Activated CD4-positive, alpha-beta T cell treated with anti-CD3 and anti-CD28 coated beads, Interleukin-2, amount 10 ng/mL, durations not matched to agents 24 days and 14 days (primary cell): Measurements from ENCODE around the gene CCNJL. TPM values are rescaled to one million over a fixed set of nuclear protein-coding genes. Genes with fewer than 3 reads are reported as not detected.

ENCODE experiments used
- DNase-seq: peaks from one replicate; pipeline ENCODE4 v3.0.0; 2022
- H3K27ac Mint-ChIP-seq: one replicate; pipeline ENCODE4 v1.8.0; 2022; ENCODE audit warnings: mild to moderate bottlenecking, mixed read lengths
- H3K27me3 Mint-ChIP-seq: one replicate; pipeline ENCODE4 v1.8.0; 2022; ENCODE audit warnings: mixed read lengths
- H3K36me3 Mint-ChIP-seq: one replicate; pipeline ENCODE4 v1.8.0; 2022; ENCODE audit warnings: low read depth, mild to moderate bottlenecking, mixed read lengths
- H3K4me1 Mint-ChIP-seq: one replicate; pipeline ENCODE4 v1.8.0; 2021; ENCODE audit warnings: mixed read lengths
- H3K4me3 Mint-ChIP-seq: one replicate; pipeline ENCODE4 v1.8.0; 2022; ENCODE audit warnings: mild to moderate bottlenecking, moderate library complexity, mixed read lengths
- H3K9me3 Mint-ChIP-seq: one replicate; pipeline ENCODE4 v1.8.0; 2021; ENCODE audit warnings: mixed read lengths
- intact Hi-C: fragments of 100-400 bp; cut with micrococcal nuclease; formaldehyde crosslinking; loops from one replicate; pipeline ENCODE4 v1.15.1; 2023
- total RNA-seq: library from RNA; stranded (reverse); gene quantifications from 2 replicates; pipeline ENCODE4 v1.2.3, GENCODE V29; 2022

The CCNJL gene
- total RNA-seq, 1 donor from 2014 or later = not detected

DNA sequence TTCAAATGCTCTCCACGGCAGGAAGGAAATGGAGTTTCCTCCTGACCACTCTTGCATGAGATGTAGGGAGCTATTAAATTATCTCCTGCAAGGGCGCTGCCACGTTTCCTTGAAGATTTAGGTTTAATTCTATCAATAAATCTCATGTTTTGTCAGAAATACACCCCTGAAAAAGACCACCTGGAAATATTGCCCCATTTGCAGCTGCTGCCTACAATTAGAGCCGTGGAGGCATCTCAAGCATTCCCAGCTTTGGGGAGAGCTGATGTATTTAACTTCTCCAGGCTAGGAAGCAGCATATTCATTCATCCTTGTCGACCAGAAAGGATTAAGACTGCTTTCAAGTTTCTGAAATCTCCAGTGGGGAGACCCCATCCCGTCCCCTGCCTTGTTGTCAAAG, 40.5 kb downstream of the CCNJL start:
- peaks cover 2% of the 10 kb centered on the region for H3K4me1 Mint-ChIP-seq
- no peak for DNase-seq
- no peaks in the 10 kb centered on the region for H3K27me3 Mint-ChIP-seq
- no peak overlapping the region for H3K4me3 Mint-ChIP-seq
- no peaks in the 10 kb centered on the region for H3K36me3 Mint-ChIP-seq
- no peaks in the 10 kb centered on the region for H3K9me3 Mint-ChIP-seq
- H3K27ac Mint-ChIP-seq = no peak overlapping the region
- intact Hi-C loops = no loop called here

DNA sequence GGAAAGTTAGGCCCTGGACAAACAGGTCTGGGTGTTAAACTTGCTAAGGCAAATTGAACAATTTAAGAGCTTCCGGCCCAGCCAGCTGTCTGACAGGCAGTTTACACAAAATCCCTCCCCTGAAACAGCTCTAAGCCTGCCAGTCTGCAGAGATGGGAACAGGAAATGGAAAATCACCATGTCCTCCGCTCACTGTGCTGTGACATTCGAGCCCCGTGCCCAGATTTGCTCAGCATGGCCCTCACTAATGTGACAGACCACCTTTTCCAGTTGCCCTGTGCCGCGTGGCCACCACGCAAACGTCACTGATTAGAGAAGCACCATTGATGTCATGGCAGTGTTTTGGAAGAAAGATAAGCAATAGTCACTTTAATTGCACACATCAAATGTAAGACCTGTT, 41.0 kb downstream of the CCNJL start:
- no peak overlapping the region for H3K4me3 Mint-ChIP-seq
- peaks cover 2% of the 10 kb centered on the region for H3K4me1 Mint-ChIP-seq
- intact Hi-C loops = no loop called here
- H3K9me3 Mint-ChIP-seq = no peaks in the 10 kb centered on the region
- no peak for DNase-seq
- H3K36me3 Mint-ChIP-seq = no peaks in the 10 kb centered on the region
- H3K27me3 Mint-ChIP-seq = no peaks in the 10 kb centered on the region
- no peak overlapping the region for H3K27ac Mint-ChIP-seq

DNA sequence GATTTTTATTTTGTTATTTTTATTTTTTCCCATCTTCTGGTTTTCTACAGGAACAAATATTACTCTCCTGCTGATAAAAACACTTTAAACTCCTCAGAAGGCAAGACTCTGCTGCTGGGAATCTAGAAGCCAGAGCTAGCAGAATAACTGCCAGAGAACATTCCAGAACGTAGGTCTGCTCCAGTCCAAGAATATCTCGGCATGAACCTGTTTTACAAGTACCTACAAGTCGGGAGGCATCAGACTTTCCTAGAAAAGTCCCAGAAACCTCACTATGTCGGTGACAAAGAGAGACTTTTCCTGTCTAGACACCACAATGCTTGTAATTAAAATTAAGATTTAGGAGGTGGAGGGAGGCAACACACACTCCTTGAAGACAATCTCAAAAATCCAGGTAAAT, 41.7 kb downstream of the CCNJL start:
- Mint-ChIP-seq H3K27ac (no peak overlapping the region), H3K4me1 (peaks cover 2% of the 10 kb centered on the region), H3K4me3 (no peak overlapping the region), H3K36me3 (no peaks in the 10 kb centered on the region), H3K9me3 (no peaks in the 10 kb centered on the region), H3K27me3 (no peaks in the 10 kb centered on the region)
- no peak for DNase-seq
- intact Hi-C loops = no loop called here

DNA sequence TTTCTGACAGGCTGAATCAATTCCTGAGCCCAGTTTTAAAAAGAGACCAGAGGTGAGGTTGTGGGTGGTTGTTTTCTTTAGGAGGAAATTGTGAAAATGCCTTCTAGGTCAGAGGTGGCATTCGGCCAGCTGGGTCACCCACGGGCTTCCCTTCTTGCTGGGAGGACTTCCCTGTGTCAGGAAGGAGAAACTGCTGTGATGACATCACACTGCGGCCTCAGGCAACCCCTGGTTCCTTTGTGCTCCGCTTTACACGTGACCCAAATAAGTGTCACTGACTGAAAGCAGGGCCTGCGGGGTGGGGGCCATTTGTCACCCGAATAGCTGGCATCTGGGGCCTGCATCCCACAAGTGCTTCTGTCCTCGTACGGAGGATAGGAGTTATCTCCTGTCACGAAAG, 43.3 kb downstream of the CCNJL start:
- Mint-ChIP-seq H3K4me1 (peaks cover 2% of the 10 kb centered on the region), H3K36me3 (no peaks in the 10 kb centered on the region), H3K4me3 (no peak overlapping the region), H3K27me3 (peaks cover 2% of the 10 kb centered on the region), H3K9me3 (no peaks in the 10 kb centered on the region), H3K27ac (no peak overlapping the region)
- DNase-seq = no peak
- intact Hi-C loops = no loop called here

DNA sequence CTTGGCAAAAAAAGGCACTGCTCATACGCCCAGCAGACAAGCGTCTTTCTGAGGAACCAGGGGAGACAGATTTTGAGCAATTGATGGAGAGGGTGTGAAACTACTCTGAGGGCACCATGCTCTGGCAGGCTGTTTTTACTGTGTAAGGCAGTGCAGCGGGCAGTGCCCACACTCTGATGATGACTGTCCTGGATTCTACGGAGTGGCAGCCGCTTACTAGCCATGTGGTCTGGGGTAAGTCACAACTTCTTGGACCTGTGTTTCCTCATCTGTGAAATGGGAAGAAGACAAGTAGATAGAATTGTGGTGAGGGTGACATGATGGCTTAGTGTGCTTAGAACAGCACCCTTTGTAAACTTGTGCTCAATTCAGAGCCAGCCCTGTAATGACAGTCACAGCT, 44.2 kb downstream of the CCNJL start:
- H3K27me3 Mint-ChIP-seq = peaks cover 2% of the 10 kb centered on the region
- no peak for DNase-seq
- H3K27ac Mint-ChIP-seq = no peak overlapping the region

DNA sequence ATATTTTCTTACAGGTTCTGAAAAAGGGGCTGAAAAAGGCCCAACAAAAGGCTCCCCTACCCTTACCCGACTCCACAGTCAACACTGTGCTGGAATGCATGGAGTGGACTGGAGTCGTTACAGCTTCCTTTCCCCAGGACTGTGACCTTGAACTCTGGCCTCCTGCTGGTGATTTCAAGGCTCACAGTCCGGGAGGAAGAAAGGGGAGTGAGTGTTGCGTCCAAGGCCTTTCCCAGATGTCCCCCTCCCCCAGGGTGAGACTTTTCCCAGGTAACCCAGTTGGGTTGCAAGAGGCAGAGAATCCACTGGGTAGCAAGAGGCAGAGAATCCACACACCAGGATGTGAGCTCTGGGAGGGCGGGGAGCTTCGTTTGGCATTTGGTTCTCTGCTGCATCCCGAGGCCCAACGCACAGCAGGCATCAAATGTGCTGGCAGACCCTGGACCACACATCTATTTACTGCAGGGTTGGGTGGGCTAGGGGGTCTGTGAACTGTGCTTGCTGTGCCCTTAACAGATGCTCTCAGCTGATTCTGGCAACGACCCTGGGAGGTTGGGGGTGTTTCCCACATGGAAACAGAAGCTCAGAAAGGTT, 45.5 kb downstream of the CCNJL start:
- Mint-ChIP-seq H3K27me3 (peaks cover 2% of the 10 kb centered on the region), H3K9me3 (no peaks in the 10 kb centered on the region), H3K36me3 (no peaks in the 10 kb centered on the region), H3K27ac (no peak overlapping the region), H3K4me1 (peaks cover 2% of the 10 kb centered on the region), H3K4me3 (no peak overlapping the region)
- intact Hi-C loops = no loop called here
- no peak for DNase-seq

More for the DNA sequence above, 44.2 kb downstream of the CCNJL start:
- Mint-ChIP-seq H3K4me1 (peaks cover 2% of the 10 kb centered on the region), H3K4me3 (no peak overlapping the region), H3K9me3 (no peaks in the 10 kb centered on the region), H3K36me3 (no peaks in the 10 kb centered on the region)
- intact Hi-C loops = no loop called here

DNA sequence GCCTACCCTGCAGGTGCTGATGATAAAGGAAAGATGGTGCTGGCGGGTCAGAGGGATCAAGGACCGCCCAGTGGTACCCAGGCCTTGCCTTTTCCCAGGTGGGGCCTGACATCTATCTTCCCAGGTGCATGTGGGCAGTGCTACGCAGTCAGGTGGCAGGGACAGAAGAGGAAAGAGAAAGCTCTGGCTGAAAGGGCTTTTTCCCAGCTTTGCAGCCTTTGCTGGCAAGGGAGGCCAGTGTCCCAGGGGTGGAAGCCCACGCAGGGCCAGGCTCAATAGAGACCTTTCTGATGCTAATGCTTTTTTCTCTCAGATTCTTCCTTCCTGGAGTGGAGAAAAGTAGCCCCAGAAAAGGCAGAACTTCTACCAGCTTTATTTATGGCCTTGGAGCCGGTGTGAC, 46.3 kb downstream of the CCNJL start:
- no peak for DNase-seq
- Mint-ChIP-seq H3K4me1 (no peaks in the 10 kb centered on the region), H3K27ac (no peak overlapping the region), H3K9me3 (no peaks in the 10 kb centered on the region), H3K4me3 (no peak overlapping the region), H3K36me3 (no peaks in the 10 kb centered on the region), H3K27me3 (peaks cover 2% of the 10 kb centered on the region)
- intact Hi-C loops = no loop called here

DNA sequence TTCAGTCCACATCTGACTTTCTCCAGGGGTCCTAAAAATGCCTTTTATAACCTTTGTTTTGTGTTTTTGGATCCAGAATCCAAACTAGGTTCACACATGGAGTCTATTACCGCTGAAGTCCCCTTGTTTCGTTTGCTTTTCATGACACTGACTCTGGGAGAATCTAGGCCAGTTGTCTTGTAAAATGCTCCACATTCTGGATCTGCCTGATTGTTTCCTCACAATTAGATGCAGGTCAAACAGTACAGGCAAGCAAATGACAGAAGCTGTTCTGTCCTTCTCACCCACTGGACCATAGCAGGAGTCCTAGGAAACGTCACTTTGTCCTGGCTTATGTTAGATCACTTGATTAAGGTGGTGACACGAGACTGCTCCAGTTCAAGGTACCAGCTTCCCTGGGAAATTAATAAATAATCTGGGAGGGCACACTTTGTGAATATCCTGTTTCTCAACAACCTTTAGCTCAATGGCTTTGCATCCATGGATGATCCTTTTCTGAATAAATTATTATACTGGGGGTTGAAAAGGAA, 49.0 kb downstream of the CCNJL start:
- peaks cover 2% of the 10 kb centered on the region for H3K27me3 Mint-ChIP-seq
- H3K9me3 Mint-ChIP-seq = no peaks in the 10 kb centered on the region
- no peak overlapping the region for H3K27ac Mint-ChIP-seq

DNA sequence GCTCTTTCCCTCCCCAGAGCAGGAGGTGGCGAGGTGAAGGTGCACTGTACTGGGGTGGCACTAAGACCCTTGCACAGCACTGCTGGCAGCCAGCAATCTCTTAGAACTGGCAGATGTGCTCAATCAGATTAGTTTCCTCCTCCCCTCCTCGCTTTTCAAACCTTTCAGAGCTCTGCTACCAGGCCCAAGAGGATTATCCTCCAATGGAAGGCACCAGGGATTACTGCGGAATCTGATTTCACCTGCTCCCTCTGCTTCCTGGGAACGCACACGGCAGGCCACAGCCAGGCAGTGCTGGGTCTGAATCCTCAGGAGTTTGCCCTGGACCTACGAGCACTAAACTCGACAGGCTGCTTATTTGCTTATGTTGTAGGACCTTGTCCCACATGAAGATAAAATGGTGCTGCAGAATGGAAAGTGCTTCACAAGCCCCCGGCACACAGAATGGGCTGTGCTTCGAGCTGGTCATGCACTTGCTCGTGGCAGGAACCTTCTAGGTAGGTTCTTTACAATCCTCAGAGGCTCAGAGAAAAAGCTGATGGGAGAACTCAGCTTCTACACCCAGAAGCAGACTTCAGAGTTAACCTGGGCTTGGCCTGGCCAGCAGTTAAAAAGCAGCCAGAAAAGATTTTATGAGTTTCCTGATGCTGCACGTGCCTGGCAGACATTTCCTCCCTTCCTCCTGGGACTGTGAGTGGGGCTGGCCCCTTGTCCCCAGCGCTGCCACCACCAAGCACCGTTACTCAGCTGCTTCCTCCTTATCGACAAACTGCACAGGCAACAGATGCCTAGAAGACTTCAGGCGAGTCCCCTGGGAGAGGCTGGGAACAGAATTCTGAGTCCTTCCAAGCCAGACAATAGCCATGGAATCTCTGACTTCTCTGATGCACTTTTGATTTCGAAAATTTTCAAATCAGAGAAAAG, 50.0 kb downstream of the CCNJL start:
- intact Hi-C loops = no loop called here
- Mint-ChIP-seq H3K9me3 (no peaks in the 10 kb centered on the region), H3K27me3 (peaks cover 2% of the 10 kb centered on the region), H3K27ac (no peak overlapping the region), H3K4me1 (no peaks in the 10 kb centered on the region), H3K4me3 (no peak overlapping the region), H3K36me3 (no peaks in the 10 kb centered on the region)
- no peak for DNase-seq

More for the DNA sequence above, 49.0 kb downstream of the CCNJL start:
- intact Hi-C loops = no loop called here
- Mint-ChIP-seq H3K4me3 (no peak overlapping the region), H3K4me1 (no peaks in the 10 kb centered on the region), H3K36me3 (no peaks in the 10 kb centered on the region)
- no peak for DNase-seq

DNA sequence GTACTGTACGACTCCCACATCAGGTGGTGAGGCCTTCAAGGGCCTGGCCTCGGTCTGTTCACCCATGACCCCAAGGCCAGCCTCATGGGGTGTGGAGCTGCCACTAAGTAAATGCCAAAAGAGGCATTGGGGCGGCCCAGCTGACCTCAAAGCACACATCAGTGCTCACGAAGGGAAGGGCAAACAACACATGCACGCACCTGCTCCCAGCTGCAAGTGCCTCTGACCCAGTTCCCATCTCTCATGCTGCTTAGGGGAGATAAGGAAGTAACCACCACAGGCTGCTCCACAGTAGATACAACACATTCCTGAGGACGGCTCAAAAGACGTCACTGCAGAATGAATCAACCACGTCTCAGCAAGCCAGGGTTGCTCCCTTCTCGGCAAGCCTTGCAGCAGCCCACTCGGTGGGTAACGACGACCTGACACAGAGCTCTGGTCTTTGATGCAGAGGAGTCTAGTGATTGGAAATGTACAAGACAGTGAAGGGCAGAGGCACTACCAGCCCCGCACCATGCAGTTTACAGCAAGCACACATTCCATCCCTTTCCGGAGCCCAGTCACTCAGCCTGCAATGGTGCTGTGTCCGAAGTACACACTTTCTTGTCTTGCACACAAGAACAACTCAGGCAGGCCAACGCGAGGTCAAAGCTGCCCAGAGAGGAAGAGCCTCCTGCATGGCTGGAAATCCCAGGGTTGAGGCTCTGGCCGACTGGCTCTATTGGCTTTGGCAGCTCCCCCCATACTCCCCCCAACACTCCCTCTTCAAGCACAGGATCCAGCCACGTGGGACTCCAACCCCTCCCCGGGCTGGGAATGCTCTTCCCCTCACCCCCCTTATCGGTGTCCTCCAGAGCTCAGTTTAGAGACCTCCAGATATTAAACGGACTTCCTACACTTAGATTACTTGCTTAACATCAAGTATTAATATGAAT, 51.2 kb downstream of the CCNJL start:
- DNase-seq = no peak
- Mint-ChIP-seq H3K4me3 (no peak overlapping the region), H3K27me3 (peaks cover 2% of the 10 kb centered on the region), H3K9me3 (no peaks in the 10 kb centered on the region), H3K27ac (no peak overlapping the region), H3K4me1 (no peaks in the 10 kb centered on the region), H3K36me3 (no peaks in the 10 kb centered on the region)
- intact Hi-C loops = no loop called here

DNA sequence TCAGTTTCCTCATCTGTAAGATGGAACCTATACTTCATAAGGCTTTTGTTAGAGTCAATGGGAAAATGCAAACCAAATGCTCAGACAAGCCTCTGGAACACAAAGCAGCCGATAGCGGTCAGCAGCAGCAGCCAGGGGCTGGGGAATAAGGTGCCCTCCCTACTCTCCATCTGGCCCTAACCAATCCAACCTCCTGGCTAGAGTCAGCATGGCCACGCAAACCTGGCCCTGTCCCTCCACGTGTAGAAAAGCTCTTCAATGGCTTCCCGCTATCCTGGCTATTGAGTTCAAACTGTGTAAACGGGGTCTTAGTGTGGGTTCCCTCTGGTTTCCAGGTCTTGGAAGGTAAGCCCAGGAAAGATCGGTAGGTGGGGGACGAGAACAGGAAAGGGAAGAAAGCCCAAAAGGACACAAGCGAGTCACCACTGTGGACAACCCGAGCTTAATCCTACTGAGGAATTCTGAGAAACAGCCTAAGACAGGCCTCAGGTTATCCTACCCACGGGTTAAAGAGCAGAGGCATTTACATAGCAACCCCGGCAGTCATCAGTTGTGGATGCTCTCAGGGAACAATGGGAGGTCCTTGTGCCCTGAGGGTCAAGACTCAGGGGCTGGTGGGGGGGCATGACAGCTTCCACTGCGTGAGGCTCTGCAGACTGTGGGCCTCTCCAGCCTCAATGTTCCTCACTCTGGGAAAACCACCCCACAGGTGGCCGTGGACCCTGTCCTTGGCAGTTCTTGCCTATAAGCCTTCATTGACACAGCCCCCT, 52.2 kb downstream of the CCNJL start:
- Mint-ChIP-seq H3K36me3 (no peaks in the 10 kb centered on the region), H3K4me1 (no peaks in the 10 kb centered on the region), H3K27me3 (peaks cover 2% of the 10 kb centered on the region), H3K27ac (no peak overlapping the region), H3K4me3 (no peak overlapping the region), H3K9me3 (no peaks in the 10 kb centered on the region)
- no peak for DNase-seq
- intact Hi-C loops = no loop called here

DNA sequence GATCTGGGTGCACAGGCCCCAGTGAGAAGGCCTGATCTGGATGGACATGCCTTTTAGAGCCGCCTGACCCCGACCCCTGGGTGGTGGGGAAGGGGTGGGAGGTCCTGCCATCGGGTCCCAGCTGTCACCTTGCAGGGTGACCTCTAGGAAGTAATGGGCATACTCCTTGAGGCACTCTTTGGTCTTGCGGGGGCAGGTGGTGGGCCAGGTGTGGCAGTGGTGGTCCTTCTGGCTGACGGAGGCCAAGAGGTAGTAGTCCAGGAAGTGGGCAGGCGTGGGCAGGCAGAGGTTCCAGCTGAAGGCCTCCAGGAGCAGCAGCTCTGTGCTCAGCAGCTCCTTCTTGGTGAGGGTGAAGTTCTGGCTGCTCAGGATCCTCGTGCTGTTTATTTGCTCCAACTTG, 53.0 kb downstream of the CCNJL start:
- H3K27me3 Mint-ChIP-seq = no peaks in the 10 kb centered on the region
- intact Hi-C loops = no loop called here
- no peak for DNase-seq
- no peak overlapping the region for H3K4me3 Mint-ChIP-seq
- no peaks in the 10 kb centered on the region for H3K36me3 Mint-ChIP-seq
- no peaks in the 10 kb centered on the region for H3K4me1 Mint-ChIP-seq
- no peak overlapping the region for H3K27ac Mint-ChIP-seq
- H3K9me3 Mint-ChIP-seq = no peaks in the 10 kb centered on the region

DNA sequence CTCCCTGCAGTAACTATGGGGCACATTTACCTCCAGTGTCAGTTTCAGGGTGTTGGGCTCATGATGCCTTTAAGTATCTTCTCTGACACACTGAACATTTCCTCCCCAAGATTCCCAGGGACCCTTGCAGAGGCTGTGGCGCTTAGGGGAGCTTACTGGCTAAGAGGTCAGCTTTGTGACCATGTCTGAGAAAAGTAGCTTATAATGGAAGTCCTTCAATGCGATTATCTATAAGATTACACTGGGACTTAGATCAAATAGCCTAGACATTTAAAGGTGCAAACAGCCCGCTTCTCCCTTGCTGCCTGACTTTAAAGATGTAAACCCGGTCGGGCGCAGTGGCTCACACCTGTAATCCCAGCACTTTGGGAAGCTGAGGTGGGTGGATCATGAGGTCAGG, 57.7 kb downstream of the CCNJL start:
- intact Hi-C loops = no loop called here
- Mint-ChIP-seq H3K9me3 (no peaks in the 10 kb centered on the region), H3K4me1 (no peaks in the 10 kb centered on the region), H3K27ac (no peak overlapping the region), H3K27me3 (no peaks in the 10 kb centered on the region), H3K4me3 (no peak overlapping the region), H3K36me3 (no peaks in the 10 kb centered on the region)
- DNase-seq = no peak
